HG03442 (cell line): ENCODE results near the gene HOXD12.

ENCODE experiments used
- ATAC-seq: cut with Tn5 transposase; IDR thresholded peaks from one replicate; pipeline ENCODE4 v1.9.1; 2021; ENCODE audit warnings: mild to moderate bottlenecking, moderate library complexity; ENCODE audit not compliant: unreplicated experiment

HOXD12 gene

GRCh38 chr2:176080540-176081375 is 18.8 kb upstream of the HOXD12 start:
- ATAC-seq = no peak

- no peak for ATAC-seq
Observed at GRCh38 chr2:176081376-176081836, 18.2 kb upstream of the HOXD12 start.

- ATAC-seq = no peak
Observed at GRCh38 chr2:176081837-176082524, 17.6 kb upstream of the HOXD12 start.

GRCh38 chr2:176082525-176082823 is 17.1 kb upstream of the HOXD12 start:
- no peak for ATAC-seq

GRCh38 chr2:176082824-176083751 is 16.5 kb upstream of the HOXD12 start:
- ATAC-seq = no peak

GRCh38 chr2:176083796-176084261 is 15.8 kb upstream of the HOXD12 start, which contains the start of gene EVX2:
Gene EVX2 (minus strand): TSS chr2:176083962. CDS start chr2:176083776, 186 bp downstream.
- ATAC-seq = no peak

- no peak for ATAC-seq
Observed at GRCh38 chr2:176084611-176085119, 14.9 kb upstream of the HOXD12 start.

- no peak for ATAC-seq
Observed at GRCh38 chr2:176085120-176085788, 14.3 kb upstream of the HOXD12 start.

GRCh38 chr2:176085861-176086771 is 13.5 kb upstream of the HOXD12 start:
- no peak for ATAC-seq

- ATAC-seq = no peak
Observed at GRCh38 chr2:176087330-176088047, 12.1 kb upstream of the HOXD12 start.

GRCh38 chr2:176088048-176088936 is 11.3 kb upstream of the HOXD12 start:
- peak; percentile 66 for ATAC-seq

- ATAC-seq = no peak
Observed at GRCh38 chr2:176088937-176089842, 10.4 kb upstream of the HOXD12 start.

- ATAC-seq = no peak
Observed at GRCh38 chr2:176089843-176090395, 9.7 kb upstream of the HOXD12 start.

GRCh38 chr2:176090862-176091261 is 8.7 kb upstream of the HOXD12 start:
- ATAC-seq = no peak

GRCh38 chr2:176091329-176092258 is 8.0 kb upstream of the HOXD12 start:
- ATAC-seq = no peak
